Ishikawa (cell line): ENCODE data around the gene PROSER1.
A peak's percentile ranks its signal among the peaks of the same experiment; 100 is the strongest.

Experiments used
- EP300 ChIP-seq: IDR thresholded peaks from 2 replicates; pipeline ENCODE4 v1.6.1; 2012; ENCODE audit warnings: borderline replicate concordance
- NFIC ChIP-seq: IDR thresholded peaks from 2 replicates; pipeline ENCODE4 v1.6.1; 2012
- RAD21 ChIP-seq: IDR thresholded peaks from 2 replicates; pipeline ENCODE4 v1.6.1; 2012; ENCODE audit warnings: low read depth
- REST ChIP-seq: IDR thresholded peaks from 2 replicates; pipeline ENCODE4 v1.6.1; 2012; ENCODE audit warnings: low read depth, mild to moderate bottlenecking

- TF ChIP-seq REST, result no peak
- TF ChIP-seq EP300, result 0 out of 2 replicates have a peak, but pooled peaks have one; percentile 11
- TF ChIP-seq RAD21, result no peak
- TF ChIP-seq NFIC, result no peak
These were observed 14.1 kb downstream of the PROSER1 start for GRCh38 chr13:39023761-39024160.
